NCI-H446 treated with DMSO at 0.1 percent for 48 hours (cell line): ENCODE measurements around the gene LST1.
A peak's percentile ranks its signal among the peaks of the same experiment; 100 is the strongest.

ENCODE experiments used
- DNase-seq: peaks from one replicate; lab custom pipeline; 2025; lab: John Stamatoyannopoulos, UW

LST1 gene

DNA sequence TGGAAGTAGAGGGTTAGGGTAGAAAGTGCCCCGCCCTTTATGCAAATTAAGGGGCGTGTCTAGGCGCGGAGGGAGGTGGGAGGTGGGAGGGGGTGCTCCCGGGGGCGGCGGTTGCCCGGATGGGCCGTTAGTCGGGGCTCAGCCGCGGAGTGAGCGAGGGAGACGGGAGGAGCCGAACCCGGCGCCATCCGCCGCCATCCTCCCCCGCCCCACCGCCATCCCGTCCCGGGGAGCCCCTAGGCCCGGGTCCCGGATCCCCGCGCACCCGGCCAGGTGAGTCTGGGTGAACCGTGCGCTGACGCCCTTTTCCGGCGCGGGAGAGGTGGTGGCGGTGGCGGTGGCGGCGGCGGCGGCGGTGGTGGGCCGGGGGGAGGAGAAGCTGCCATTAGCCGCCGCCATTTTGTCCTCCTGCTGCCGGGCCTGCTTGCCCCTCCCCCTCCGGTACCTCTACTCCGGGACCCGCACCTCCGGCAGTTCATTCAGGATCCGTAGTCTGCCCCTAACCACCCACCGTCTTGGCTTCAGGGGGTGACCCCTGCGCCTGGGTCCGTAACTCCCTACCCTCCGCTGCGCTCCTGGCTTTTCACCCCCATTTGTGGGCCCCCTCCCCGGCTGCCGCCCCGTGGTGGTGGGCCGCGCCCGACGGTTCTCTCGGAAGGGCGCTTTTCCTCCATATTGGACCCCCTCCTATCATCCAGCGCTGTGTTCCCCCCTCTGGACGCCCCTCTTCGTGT is 34.7 kb downstream of the LST1 start, which contains the start of gene PRRC2A:
TSS of gene PRRC2A (plus strand) at position 130 of the 734 bp plus-strand sequence. CDS start 2,075 bp downstream, outside the sequence.
- DNase-seq, result peak; percentile 71

DNA sequence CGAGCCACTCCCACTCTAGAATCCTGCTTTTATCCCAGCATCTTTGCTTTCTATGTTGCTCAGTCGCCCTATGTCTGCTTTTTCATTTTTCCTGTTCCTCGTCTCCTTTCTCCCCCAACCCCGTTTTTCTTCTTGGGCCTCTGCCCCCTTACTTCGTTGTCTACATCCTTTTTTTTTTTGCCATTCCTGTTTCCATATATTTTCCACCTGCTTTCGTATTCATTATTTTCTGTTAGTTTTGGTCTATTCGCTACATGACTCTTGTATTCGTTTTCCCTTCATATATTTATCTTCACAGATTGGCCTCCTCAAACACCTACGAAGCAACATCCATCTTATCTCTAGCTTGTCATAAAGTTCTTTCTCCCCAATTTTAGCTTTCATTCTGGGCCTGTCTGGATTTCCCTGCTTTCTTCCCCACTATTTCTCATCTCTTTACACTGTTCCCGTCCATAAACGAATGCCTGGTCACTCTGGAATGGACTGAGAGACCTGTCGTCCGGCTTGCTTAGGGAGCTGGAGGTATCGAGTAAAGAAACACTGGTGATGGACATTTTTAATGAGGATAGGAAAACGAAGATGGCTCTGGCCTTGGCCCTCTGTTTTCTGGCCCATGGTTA is 35.4 kb downstream of the LST1 start:
- no peak for DNase-seq

DNA sequence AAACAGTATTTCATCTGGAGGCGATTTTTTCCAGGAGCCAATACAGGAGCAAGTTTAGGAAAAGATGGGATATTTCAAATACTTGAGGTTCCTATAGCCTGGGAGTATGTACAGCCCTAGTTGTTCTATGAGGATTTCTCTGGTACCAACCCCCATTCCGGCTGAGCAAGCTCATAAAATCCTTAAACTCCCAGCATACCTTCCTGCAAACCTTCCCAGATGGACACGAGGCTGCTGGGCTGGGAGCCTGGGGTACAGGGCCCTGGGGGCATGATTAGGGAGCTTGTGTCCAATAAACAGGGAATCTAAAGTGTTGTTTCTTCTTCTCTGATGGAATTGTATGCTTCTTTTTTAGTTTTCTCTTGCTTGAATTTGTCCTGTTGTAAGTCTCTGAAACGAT is 35.9 kb downstream of the LST1 start:
- no peak for DNase-seq

DNA sequence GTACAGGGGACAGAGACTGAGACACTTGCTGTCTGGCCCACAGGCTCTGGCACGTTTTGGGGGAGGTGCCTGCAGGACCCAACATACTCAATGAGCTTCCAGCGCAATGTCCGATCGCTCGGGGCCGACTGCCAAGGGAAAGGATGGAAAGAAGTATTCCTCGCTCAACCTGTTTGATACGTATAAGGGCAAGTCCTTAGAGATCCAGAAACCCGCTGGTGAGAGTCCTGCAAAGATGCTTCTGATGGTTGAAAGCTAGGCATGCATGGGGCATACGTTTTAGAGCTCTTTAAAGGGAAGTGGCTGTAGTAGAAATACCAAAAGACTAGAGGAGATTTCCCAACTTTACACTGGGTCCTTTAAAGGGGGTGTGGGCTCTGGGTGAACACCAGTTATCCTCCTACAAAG is 36.6 kb downstream of the LST1 start:
- DNase-seq, result no peak

DNA sequence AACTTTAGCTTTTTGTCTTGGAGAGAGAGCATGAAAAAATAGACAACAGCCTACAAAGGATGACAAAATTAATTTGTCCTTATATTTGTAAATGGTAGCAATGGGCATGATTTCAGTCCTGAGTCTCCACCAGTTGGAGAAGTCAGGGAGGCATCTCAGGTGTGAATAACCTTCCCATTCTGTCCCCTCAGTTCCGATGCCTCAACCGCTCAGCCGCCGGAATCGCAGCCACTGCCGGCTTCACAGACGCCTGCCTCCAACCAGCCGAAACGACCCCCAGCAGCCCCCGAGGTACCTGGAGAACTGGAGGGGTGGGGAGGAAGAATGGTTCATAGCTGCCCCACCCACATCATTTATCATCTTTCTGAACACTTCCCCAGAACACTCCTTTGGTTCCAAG is 38.0 kb downstream of the LST1 start:
- no peak for DNase-seq

DNA sequence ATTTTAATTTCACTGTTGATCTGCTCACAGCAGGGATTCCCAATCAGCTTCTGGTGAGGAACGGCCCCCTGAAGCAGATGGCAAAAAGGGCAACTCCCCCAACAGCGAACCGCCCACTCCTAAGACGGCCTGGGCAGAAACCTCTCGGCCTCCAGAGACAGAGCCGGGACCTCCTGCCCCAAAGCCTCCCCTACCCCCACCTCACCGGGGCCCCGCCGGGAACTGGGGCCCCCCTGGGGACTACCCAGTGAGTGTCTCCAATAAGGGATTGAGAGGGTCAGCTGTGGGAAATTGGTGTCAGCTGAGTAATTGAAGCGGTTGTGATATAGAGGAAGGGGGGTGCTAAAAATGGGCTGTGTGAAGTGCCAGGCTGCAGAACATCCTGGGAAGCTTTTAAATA is 40.9 kb downstream of the LST1 start:
- DNase-seq, result no peak

DNA sequence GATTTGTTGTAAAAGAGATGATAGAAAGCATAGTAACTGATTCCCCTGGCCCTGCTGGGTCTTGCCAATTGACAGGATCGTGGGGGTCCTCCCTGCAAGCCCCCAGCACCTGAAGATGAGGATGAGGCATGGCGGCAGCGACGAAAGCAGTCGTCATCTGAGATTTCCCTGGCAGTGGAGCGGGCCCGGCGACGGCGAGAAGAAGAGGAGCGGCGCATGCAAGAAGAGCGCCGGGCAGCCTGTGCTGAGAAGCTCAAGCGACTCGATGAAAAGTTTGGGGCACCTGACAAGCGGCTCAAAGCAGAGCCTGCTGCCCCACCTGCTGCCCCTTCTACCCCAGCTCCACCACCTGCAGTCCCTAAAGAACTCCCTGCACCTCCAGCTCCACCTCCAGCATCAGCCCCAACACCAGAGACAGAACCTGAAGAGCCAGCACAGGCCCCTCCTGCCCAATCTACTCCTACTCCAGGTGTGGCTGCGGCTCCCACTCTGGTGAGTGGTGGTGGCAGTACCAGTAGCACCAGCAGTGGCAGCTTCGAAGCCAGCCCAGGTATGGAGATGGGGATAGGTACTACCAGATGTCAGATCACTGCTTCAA is 41.7 kb downstream of the LST1 start:
- DNase-seq, result no peak

DNA sequence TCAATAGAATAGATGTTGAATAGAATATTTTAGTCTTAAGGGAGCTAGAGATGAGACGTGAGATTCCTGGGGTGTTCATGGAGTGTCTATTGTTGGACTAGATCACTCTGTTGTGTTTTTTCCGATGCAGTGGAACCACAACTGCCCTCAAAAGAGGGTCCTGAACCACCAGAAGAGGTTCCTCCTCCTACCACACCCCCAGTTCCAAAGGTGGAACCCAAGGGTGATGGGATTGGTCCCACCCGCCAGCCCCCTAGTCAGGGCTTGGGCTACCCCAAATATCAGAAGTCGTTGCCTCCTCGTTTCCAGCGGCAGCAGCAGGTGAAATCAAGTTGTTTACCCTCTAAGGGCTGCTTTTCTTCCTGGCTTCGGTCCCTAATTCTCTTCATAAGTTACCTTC is 42.9 kb downstream of the LST1 start:
- DNase-seq, result no peak

DNA sequence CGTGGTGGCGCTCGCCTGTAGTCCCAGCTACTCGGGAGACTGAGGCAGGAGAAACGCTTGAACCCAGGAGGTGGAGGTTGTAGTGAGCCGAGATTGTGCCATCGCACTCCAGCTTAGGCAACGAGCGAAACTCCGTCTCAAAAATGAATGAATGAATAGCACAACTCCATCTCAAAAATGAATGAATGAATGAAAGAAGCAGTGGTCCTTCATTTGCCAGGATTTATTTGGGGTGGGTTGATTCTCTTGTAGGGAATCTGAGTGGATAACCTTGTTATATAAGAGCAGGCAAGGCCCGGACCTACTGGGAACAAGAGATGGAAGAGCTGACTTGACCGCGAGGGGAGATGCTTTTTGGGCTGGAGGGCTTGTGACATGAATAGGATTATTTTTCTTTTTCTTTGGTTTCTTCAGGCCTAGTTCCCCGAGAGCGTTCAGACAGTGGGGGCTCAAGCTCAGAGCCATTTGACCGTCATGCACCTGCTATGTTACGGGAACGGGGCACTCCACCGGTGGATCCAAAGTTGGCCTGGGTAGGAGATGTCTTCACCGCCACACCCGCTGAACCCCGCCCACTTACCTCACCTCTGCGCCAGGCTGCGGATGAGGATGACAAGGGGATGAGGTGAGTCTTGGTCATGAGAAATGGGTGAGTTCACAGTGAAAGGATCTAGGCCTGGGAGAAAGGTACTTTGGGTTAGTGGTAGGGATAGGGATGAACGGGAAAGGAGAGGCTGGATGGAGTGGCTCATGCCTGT is 44.3 kb downstream of the LST1 start:
- DNase-seq, result no peak

DNA sequence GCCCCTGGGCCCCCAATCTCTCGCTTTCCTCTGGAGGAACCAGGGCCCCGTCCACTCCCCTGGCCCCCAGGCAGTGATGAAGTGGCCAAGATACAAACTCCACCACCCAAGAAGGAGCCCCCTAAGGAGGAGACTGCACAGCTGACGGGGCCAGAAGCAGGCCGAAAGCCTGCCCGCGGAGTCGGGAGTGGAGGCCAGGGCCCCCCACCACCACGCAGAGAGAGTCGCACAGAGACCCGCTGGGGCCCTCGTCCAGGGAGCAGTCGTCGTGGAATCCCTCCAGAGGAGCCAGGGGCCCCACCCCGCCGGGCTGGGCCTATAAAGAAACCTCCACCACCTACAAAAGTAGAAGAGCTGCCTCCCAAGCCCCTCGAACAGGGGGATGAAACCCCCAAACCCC is 45.1 kb downstream of the LST1 start:
- DNase-seq, result no peak

DNA sequence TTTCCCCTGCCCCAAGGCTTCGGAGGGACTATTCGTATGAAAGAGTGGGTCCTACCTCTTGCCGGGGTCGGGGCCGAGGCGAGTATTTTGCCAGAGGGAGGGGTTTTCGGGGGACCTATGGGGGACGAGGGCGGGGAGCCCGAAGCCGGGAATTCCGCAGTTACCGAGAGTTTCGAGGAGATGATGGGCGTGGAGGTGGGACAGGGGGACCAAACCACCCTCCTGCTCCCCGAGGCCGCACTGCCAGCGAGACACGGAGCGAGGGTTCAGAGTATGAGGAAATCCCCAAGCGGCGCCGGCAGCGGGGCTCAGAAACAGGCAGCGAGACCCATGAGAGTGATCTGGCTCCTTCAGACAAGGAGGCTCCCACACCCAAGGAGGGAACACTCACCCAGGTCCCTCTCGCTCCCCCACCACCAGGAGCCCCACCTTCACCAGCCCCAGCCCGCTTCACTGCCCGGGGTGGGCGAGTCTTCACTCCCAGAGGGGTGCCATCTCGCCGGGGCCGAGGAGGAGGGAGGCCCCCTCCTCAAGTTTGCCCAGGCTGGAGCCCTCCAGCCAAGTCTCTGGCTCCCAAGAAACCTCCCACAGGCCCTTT is 45.7 kb downstream of the LST1 start:
- no peak for DNase-seq

DNA sequence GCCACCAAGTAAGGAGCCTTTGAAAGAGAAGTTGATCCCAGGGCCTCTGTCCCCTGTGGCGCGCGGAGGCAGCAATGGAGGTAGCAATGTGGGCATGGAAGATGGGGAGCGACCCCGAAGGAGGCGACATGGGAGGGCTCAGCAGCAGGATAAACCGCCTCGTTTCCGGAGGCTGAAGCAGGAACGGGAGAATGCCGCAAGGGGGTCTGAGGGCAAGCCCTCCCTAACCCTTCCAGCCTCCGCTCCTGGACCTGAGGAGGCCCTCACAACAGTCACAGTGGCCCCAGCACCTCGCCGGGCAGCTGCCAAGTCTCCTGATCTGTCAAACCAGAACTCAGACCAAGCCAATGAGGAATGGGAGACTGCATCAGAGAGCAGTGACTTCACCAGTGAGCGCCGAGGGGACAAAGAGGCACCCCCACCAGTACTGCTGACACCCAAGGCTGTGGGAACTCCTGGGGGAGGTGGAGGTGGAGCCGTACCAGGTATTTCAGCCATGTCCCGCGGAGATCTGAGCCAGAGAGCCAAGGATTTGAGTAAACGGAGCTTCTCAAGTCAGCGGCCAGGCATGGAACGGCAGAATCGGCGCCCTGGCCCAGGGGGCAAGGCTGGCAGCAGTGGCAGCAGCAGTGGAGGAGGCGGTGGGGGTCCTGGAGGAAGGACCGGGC is 46.3 kb downstream of the LST1 start:
- no peak for DNase-seq

DNA sequence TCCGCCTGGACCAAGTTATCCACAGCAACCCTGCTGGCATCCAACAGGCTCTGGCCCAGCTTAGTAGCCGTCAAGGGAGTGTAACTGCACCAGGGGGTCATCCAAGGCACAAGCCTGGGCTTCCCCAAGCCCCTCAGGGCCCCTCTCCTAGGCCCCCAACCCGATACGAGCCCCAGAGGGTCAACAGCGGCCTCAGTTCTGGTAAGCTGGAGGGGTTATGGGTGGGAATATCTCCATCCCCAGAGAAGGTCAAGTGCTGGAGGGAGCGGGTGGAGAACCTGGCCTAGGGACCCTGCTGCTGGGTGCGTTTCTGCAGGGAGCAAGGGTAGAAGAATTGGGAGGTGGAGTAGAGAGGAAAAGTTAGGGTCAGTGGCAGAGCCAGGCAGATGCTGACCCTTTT is 47.4 kb downstream of the LST1 start:
- no peak for DNase-seq

DNA sequence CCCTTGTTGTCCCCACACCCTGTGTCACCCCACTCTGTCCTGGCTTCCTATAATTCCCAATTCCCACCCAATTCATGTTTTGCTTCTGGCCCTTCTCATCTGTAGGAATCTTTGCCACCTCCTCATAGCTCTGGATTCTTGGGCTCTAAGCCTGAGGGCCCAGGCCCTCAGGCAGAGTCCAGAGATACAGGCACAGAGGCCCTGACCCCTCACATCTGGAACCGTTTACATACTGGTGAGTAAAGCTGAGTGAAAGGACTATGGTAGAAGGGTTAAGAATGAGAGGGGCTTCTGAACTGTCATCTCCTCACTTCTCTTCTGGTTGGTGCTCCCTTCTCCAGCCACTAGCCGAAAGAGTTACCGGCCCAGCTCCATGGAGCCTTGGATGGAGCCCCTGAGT is 48.1 kb downstream of the LST1 start:
- DNase-seq, result no peak

DNA sequence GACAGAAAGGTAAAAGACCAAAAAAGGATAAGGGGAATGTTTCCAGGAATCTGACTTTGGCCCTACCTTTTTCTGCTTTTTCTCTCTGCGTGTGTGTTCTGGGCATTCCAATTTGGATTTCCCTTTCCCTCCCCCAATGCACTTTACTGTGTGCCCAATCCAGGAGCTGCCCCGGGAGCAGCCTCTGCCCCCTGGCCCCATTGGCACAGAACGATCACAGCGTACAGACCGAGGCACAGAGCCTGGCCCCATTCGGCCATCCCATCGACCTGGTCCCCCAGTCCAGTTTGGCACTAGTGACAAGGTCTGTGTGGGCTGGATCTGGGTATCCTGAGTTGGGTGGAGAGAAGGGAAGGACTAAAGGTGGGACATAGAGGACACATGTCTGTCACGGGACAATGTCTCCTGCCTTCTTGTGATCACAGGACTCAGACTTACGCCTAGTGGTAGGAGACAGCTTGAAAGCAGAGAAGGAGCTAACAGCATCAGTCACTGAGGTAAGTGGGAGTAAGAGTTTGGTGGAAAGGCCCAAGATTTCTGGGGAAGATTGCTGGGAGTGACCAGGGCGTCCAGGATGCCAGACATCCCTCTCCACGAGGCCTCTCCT is 49.0 kb downstream of the LST1 start:
- no peak for DNase-seq

DNA sequence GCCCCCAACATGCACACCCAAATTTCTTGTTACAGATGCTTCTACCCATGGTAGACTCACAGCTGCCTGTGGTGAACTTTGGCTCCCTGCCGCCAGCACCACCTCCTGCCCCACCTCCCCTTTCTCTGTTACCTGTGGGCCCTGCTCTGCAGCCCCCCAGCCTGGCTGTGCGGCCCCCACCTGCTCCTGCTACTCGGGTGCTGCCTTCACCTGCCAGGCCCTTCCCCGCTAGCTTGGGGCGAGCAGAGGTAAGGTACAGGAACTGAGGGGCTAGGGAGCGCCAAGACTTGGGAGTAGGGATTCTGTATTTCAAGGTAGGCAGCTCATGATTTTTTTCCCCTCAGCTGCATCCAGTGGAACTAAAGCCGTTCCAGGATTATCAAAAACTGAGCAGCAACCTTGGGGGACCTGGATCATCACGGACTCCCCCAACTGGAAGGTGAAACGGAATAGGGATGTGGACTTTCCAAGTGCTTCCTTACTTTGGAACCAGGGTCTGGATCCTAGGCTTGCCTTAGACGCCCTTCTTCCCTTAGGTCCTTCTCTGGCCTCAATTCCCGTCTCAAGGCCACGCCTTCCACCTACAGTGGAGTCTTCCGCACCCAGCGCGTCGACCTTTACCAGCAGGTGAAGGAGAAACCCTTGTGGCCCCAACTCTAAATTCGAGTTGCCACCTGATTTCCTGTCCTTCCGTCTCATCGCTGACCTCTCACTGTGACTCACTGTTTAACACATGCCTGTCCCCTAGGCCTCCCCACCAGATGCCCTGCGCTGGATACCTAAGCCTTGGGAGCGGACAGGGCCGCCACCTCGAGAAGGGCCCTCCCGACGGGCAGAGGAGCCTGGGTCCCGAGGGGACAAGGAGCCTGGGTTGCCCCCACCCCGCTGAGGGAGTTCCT is 50.9 kb downstream of the LST1 start:
- no peak for DNase-seq
